Measurements from ENCODE around the gene SBF2. TPM values are rescaled to one million over a fixed set of nuclear protein-coding genes. Genes with fewer than 3 reads are reported as not detected.
A peak's percentile ranks its signal among the peaks of the same experiment; 100 is the strongest.

Gene SBF2
- total RNA-seq = 10 to 100 TPM; 52.8 to 87.9 (median 62.4) TPM

- H3K4me1 ChIP-seq = peaks cover 0 to 57% (median 12%) of the 10 kb centered on the region in 3 donors
Observed at GRCh38 chr11:10293423-10294289, at the start of gene SBF2. SBF2 (minus strand) TSS chr11:10294219; CDS start chr11:10294069, 150 bp downstream.

DNA sequence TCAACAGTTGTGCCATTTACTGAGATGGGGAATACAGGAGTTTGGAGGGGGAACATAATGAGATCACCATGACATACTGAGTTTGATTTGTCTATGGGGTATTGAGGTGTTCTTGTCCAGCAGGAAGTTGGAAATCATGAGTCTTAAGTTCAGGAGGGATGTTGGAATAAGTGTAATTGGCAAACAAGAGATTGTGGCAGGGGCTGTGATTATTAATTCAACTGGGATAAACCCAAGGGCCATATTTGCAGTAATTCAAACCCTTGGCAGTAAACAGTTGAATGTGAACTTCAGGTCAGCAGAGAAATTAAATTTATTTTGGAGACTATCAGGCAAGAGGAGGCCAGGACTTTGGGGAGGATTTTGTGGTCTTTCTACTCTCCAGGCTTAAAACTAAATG, 44.3 kb upstream of the SBF2 start:
- no peak for ATAC-seq
- Histone ChIP-seq H3K9me3 (no peaks in the 10 kb centered on the region), H3K36me3 (no peaks in the 10 kb centered on the region), H3K27ac (no peak overlapping the region), H3K27me3 (no peaks in the 10 kb centered on the region), H3K4me3 (no peak overlapping the region), H3K4me1 (no peaks in the 10 kb centered on the region)
- TF ChIP-seq POLR2A (IDR thresholded peaks at IDR 0.05) = no peak
- TF ChIP-seq, protein P1, sequence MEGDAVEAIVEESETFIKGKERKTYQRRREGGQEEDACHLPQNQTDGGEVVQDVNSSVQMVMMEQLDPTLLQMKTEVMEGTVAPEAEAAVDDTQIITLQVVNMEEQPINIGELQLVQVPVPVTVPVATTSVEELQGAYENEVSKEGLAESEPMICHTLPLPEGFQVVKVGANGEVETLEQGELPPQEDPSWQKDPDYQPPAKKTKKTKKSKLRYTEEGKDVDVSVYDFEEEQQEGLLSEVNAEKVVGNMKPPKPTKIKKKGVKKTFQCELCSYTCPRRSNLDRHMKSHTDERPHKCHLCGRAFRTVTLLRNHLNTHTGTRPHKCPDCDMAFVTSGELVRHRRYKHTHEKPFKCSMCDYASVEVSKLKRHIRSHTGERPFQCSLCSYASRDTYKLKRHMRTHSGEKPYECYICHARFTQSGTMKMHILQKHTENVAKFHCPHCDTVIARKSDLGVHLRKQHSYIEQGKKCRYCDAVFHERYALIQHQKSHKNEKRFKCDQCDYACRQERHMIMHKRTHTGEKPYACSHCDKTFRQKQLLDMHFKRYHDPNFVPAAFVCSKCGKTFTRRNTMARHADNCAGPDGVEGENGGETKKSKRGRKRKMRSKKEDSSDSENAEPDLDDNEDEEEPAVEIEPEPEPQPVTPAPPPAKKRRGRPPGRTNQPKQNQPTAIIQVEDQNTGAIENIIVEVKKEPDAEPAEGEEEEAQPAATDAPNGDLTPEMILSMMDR (IDR thresholded peaks at IDR 0.05) = no peak
- no peak for TF ChIP-seq POLR2AphosphoS5 (IDR thresholded peaks at IDR 0.05)
- TF ChIP-seq EP300 (IDR thresholded peaks at IDR 0.05) = no peak

More at GRCh38 chr11:10293423-10294289, at the start of gene SBF2:
- Histone ChIP-seq H3K9me3 (no peaks in the 10 kb centered on the region), H3K27ac (peak within 1 kb of the TSS; percentile 83 to 99 (median 98)), H3K4me3 (peak within 1 kb of the TSS; percentile 67 to 99), H3K27me3 (no peaks in the 10 kb centered on the region), H3K36me3 (no peaks in the 10 kb centered on the region)
- peak; percentile 88 for ATAC-seq
- 0% methylated on average over 3 of the region's 81 CpGs; no CpG with 5 or more reads in 1 of the 2 donors for WGBS, 2 donors (ENCODE audit: low coverage in 1 of 2)
- TF ChIP-seq POLR2AphosphoS5 (IDR thresholded peaks at IDR 0.05) (peak; percentile 90), POLR2A (IDR thresholded peaks at IDR 0.05) (peak; percentile 75 to 82), EP300 (IDR thresholded peaks at IDR 0.05) (no peak)
- TF ChIP-seq, protein P1 (IDR thresholded peaks at IDR 0.05) = no peak

- Histone ChIP-seq H3K9me3 (no peaks in the 10 kb centered on the region), H3K27me3 (no peaks in the 10 kb centered on the region), H3K36me3 (no peaks in the 10 kb centered on the region), H3K27ac (no peak overlapping the region), H3K4me3 (no peak overlapping the region), H3K4me1 (peaks cover 6 to 8% (median 6%) of the 10 kb centered on the region in 3 donors)
- WGBS, 2 donors (ENCODE audit: low coverage in 1 of 2) = 60 to 67% methylated on average over 1 of the region's 1 CpG
- ATAC-seq = no peak
- TF ChIP-seq EP300 (IDR thresholded peaks at IDR 0.05) (no peak), POLR2AphosphoS5 (IDR thresholded peaks at IDR 0.05) (no peak), POLR2A (IDR thresholded peaks at IDR 0.05) (no peak)
- TF ChIP-seq, protein P1 (IDR thresholded peaks at IDR 0.05) = no peak
Observed at GRCh38 chr11:10333490-10333889, 39.5 kb upstream of the SBF2 start.

- ATAC-seq = no peak
- WGBS, 2 donors (ENCODE audit: low coverage in 1 of 2) = 92 to 93% methylated on average over 5 to 6 of the region's 6 CpGs
Observed at GRCh38 chr11:10331548-10332289, 37.7 kb upstream of the SBF2 start.

More at GRCh38 chr11:10331548-10332289, 37.7 kb upstream of the SBF2 start:
- H3K27ac ChIP-seq = no peak overlapping the region
- peaks cover 6 to 26% (median 14%) of the 10 kb centered on the region in 3 donors for H3K4me1 ChIP-seq
- no peaks in the 10 kb centered on the region for H3K27me3 ChIP-seq
- no peaks in the 10 kb centered on the region for H3K36me3 ChIP-seq
- H3K4me3 ChIP-seq = no peak overlapping the region
- H3K9me3 ChIP-seq = no peaks in the 10 kb centered on the region
- TF ChIP-seq, protein P1 (IDR thresholded peaks at IDR 0.05) = no peak
- TF ChIP-seq EP300 (IDR thresholded peaks at IDR 0.05) = no peak
- TF ChIP-seq POLR2AphosphoS5 (IDR thresholded peaks at IDR 0.05) = no peak
- no peak for TF ChIP-seq POLR2A (IDR thresholded peaks at IDR 0.05)

Data from gastroesophageal sphincter (tissue), 4 donors.